ENCODE data around the gene SLC9A7. TPM values are rescaled to one million over a fixed set of nuclear protein-coding genes. Genes with fewer than 3 reads are reported as not detected.

SLC9A7 gene
- total and polyA plus RNA-seq, 2 experiments from 2014 or later = 2.5 to 15.4 TPM

GRCh38 chrX:46636223-46636622 lies 122.7 kb downstream of the SLC9A7 start:
- Histone ChIP-seq H3F3A (replicated peaks; ENCODE audit: low read depth) (no peaks in the 10 kb centered on the region), H3K9me2 (ENCODE audit: insufficient read depth) (no peaks in the 10 kb centered on the region), H4K20me1 (replicated peaks; ENCODE audit: insufficient read depth) (no peaks in the 10 kb centered on the region), H3K36me3 (ENCODE audit: insufficient read depth) (no peaks in the 10 kb centered on the region), H3K4me1 (ENCODE audit: insufficient read depth) (no peaks in the 10 kb centered on the region), H3K4me3 (no peak overlapping the region), H3K79me2 (replicated peaks; ENCODE audit: insufficient read depth) (no peaks in the 10 kb centered on the region), H3K27me3 (ENCODE audit: insufficient read depth) (no peaks in the 10 kb centered on the region), H3K4me2 (no peak overlapping the region), H3K27ac (ENCODE audit: low read depth) (no peak overlapping the region), H2AFZ (no peak overlapping the region)
- ATAC-seq = no peak
- Mint-ChIP-seq H3K9me3 (no peaks in the 10 kb centered on the region), H3K27ac (no peak overlapping the region), H3K4me1 (no peaks in the 10 kb centered on the region), H3K27me3 (ENCODE audit: insufficient read depth, low read depth, poor library complexity) (peaks cover 6% of the 10 kb centered on the region), H3K36me3 (ENCODE audit: low read depth) (peaks cover 9% of the 10 kb centered on the region), H3K4me3 (no peak overlapping the region)
- no peak for DNase-seq (ENCODE audit: low spot score)
- TF ChIP-seq ZNF331 (CRISPR knock-in tag; IDR thresholded peaks at IDR 0.05; ENCODE audit: low read depth) = no peak
- TF ChIP-seq REST (IDR thresholded peaks at IDR 0.05; ENCODE audit: unreplicated experiment) = no peak
- TF ChIP-seq ZNF462 (CRISPR knock-in tag; IDR thresholded peaks at IDR 0.05) = no peak
- no peak for TF ChIP-seq CTCF (conservative IDR thresholded peaks at IDR 0.05; ENCODE audit: low read depth in 2 of 2)
- TF ChIP-seq ETS1 (IDR thresholded peaks at IDR 0.05) = no peak
- no peak for TF ChIP-seq EZH2 (IDR thresholded peaks at IDR 0.05; ENCODE audit: low read depth, unreplicated experiment)
- TF ChIP-seq JUNB (IDR thresholded peaks at IDR 0.05; ENCODE audit: unreplicated experiment) = no peak
- no peak for TF ChIP-seq POLR2AphosphoS5 (IDR thresholded peaks at IDR 0.05; ENCODE audit: low read depth)
- no peak for TF ChIP-seq ZNF114 (CRISPR knock-in tag; IDR thresholded peaks at IDR 0.05)
- TF ChIP-seq STAT1 (IDR thresholded peaks at IDR 0.05; ENCODE audit: unreplicated experiment) = no peak
- no peak for TF ChIP-seq EZH2phosphoT487 (IDR thresholded peaks at IDR 0.05; ENCODE audit: unreplicated experiment)
- TF ChIP-seq NANOG (IDR thresholded peaks at IDR 0.05; ENCODE audit: borderline replicate concordance) = no peak
- no peak for TF ChIP-seq CREB1 (CRISPR knock-in tag; IDR thresholded peaks at IDR 0.05; ENCODE audit: low read depth)

Data from GM23338 (cell line).